CD4-positive, alpha-beta T cell treated with Interleukin-17A for 1 hour (primary cell): Measurements from ENCODE around the gene PRR12.

Source experiments
- DNase-seq: peaks from one replicate; pipeline ENCODE4 v3.0.0-alpha.2; 2020

Gene PRR12

GRCh38 chr19:49651029-49651819 is 60.2 kb downstream of the PRR12 start:
- DNase-seq, result no peak

GRCh38 chr19:49651820-49652550 is 61.0 kb downstream of the PRR12 start:
- DNase-seq, result no peak

- no peak for DNase-seq
These were observed 61.8 kb downstream of the PRR12 start for GRCh38 chr19:49652551-49653465.

- no peak for DNase-seq
These were observed 62.5 kb downstream of the PRR12 start for GRCh38 chr19:49653466-49653806.

GRCh38 chr19:49654581-49654980 is 63.6 kb downstream of the PRR12 start:
- no peak for DNase-seq

GRCh38 chr19:49655570-49656455 is 64.8 kb downstream of the PRR12 start:
- no peak for DNase-seq

GRCh38 chr19:49656456-49657109 is 65.6 kb downstream of the PRR12 start:
- no peak for DNase-seq

GRCh38 chr19:49657493-49658138 is 66.6 kb downstream of the PRR12 start:
- DNase-seq, result no peak

GRCh38 chr19:49658139-49658517 is 67.1 kb downstream of the PRR12 start:
- no peak for DNase-seq

- no peak for DNase-seq
These were observed 67.8 kb downstream of the PRR12 start for GRCh38 chr19:49658566-49659442.

- no peak for DNase-seq
These were observed 69.5 kb downstream of the PRR12 start for GRCh38 chr19:49660338-49660961.

GRCh38 chr19:49662011-49662410 is 71.0 kb downstream of the PRR12 start:
- no peak for DNase-seq

- DNase-seq, result no peak
These were observed 72.2 kb downstream of the PRR12 start for GRCh38 chr19:49663224-49663623.

- peak; percentile 91 for DNase-seq
These were observed 73.4 kb downstream of the PRR12 start for GRCh38 chr19:49664171-49665035.

- DNase-seq, result no peak
These were observed 74.0 kb downstream of the PRR12 start for GRCh38 chr19:49665036-49665350.

- DNase-seq, result peak; percentile 99
These were observed 74.6 kb downstream of the PRR12 start, which contains the start of the genes BCL2L12 and IRF3 for GRCh38 chr19:49665351-49666119. TSS of gene BCL2L12 (plus strand) at chr19:49665933. CDS start at chr19:49666693, 760 bp downstream. TSS of gene IRF3 (minus strand) at chr19:49665857. CDS start at chr19:49664838, 1,019 bp downstream.

GRCh38 chr19:49666120-49666444 is 75.1 kb downstream of the PRR12 start:
- no peak for DNase-seq

- no peak for DNase-seq
These were observed 76.5 kb downstream of the PRR12 start for GRCh38 chr19:49667473-49667872.
